Measurements from ENCODE around the gene WDFY3. TPM values are rescaled to one million over a fixed set of nuclear protein-coding genes. Genes with fewer than 3 reads are reported as not detected.

WDFY3 gene
- polyA plus RNA-seq, 1 of the 3 experiments (the other 2 are of a cell fraction) = 13.8 TPM

GRCh38 chr4:84965553-84966381, 723 bp downstream of the WDFY3 start (continued):
- TF ChIP-seq, protein P1, sequence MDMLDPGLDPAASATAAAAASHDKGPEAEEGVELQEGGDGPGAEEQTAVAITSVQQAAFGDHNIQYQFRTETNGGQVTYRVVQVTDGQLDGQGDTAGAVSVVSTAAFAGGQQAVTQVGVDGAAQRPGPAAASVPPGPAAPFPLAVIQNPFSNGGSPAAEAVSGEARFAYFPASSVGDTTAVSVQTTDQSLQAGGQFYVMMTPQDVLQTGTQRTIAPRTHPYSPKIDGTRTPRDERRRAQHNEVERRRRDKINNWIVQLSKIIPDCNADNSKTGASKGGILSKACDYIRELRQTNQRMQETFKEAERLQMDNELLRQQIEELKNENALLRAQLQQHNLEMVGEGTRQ (IDR thresholded peaks at IDR 0.05; ENCODE audit: borderline replicate concordance, low read depth, low read length) = no peak
- no peak for TF ChIP-seq MAX (IDR thresholded peaks at IDR 0.05; ENCODE audit: low read depth)

- no peaks in the 10 kb centered on the region for H3K9me3 ChIP-seq
- peak overlapping the region; percentile 42; the same call in 1 of the 2 replicates for H2AFZ ChIP-seq (ENCODE audit: low read depth)
- no peaks in the 10 kb centered on the region for H3K27me3 ChIP-seq (ENCODE audit: insufficient read depth)
- peaks cover 59% of the 10 kb centered on the region for H3K79me2 ChIP-seq (ENCODE audit: insufficient read depth)
- H3K9me2 ChIP-seq = no peaks in the 10 kb centered on the region
- peak overlapping the region; percentile 80 to 95 for H3K27ac ChIP-seq (ENCODE audit: low read depth in 2 of 2, low read length in 1 of 2)
- peak overlapping the region; percentile 91 for H3K4me2 ChIP-seq
- 58% methylated on average over 6 of the region's 6 CpGs for WGBS (ENCODE audit: low lambda C conversion rate)
- DNase-seq = no peak
- peak overlapping the region; percentile 78 to 90 for H3K4me3 ChIP-seq (ENCODE audit: low read depth in 2 of 2, low read length in 1 of 2)
- no peak for TF ChIP-seq RAD21 (IDR thresholded peaks at IDR 0.05; ENCODE audit: low read length)
- TF ChIP-seq SIN3A (IDR thresholded peaks at IDR 0.05; ENCODE audit: borderline replicate concordance, low read depth, low read length) = no peak
- TF ChIP-seq EP300 (IDR thresholded peaks at IDR 0.05; ENCODE audit: borderline replicate concordance in 1 of 2, low read depth in 1 of 2, low read length in 1 of 2) = no peak
- peaks cover 0 to 9% of the 10 kb centered on the region in 2 experiments for H3K36me3 ChIP-seq (replicated peaks in 1 of 2; ENCODE audit: control insufficient read depth in 1 of 2, insufficient read depth in 2 of 2, low read length in 1 of 2)
- ChIA-PET CTCF (interaction anchor here (1.3 to 2.4 kb wide), 4 partner anchors 9 to 217 kb away, joined by 4 to 23 read pairs (median 6); no protein-coding TSS in a partner anchor), POLR2A (interaction anchor here (1.9 kb wide), 1 partner anchor 197 kb away, joined by 5 read pairs; no protein-coding TSS in a partner anchor)
- peaks cover 6 to 8% of the 10 kb centered on the region in 2 experiments; a peak in 3 of 4 replicates for H3K4me1 ChIP-seq (ENCODE audit: control insufficient read depth in 1 of 2, insufficient read depth in 2 of 2, low read depth in 1 of 2, low read length in 1 of 2)
- H4K20me1 ChIP-seq (ENCODE audit: insufficient read depth) = peaks cover 38% of the 10 kb centered on the region
- peaks cover 3% of the 10 kb centered on the region for H3F3A ChIP-seq (replicated peaks; ENCODE audit: insufficient read depth)
- peak overlapping the region; percentile 86 for H3K9ac ChIP-seq
These were observed 1.4 kb downstream of the WDFY3 start for GRCh38 chr4:84964995-84965552.

GRCh38 chr4:84962102-84962501, 4.4 kb downstream of the WDFY3 start:
- DNase-seq = no peak
- Histone ChIP-seq H3K4me2 (no peak overlapping the region), H3K9ac (no peak overlapping the region), H3K27ac (ENCODE audit: low read depth in 2 of 2, low read length in 1 of 2) (no peak overlapping the region), H3K27me3 (ENCODE audit: insufficient read depth) (no peaks in the 10 kb centered on the region), H4K20me1 (ENCODE audit: insufficient read depth) (peaks cover 66% of the 10 kb centered on the region), H3K4me3 (ENCODE audit: low read depth in 2 of 2, low read length in 1 of 2) (no peak overlapping the region), H3K36me3 (replicated peaks in 1 of 2; ENCODE audit: control insufficient read depth in 1 of 2, insufficient read depth in 2 of 2, low read length in 1 of 2) (peaks cover 0 to 9% of the 10 kb centered on the region in 2 experiments), H2AFZ (ENCODE audit: low read depth) (no peak overlapping the region), H3K4me1 (ENCODE audit: control insufficient read depth in 1 of 2, insufficient read depth in 2 of 2, low read depth in 1 of 2, low read length in 1 of 2) (peaks cover 4 to 14% of the 10 kb centered on the region in 2 experiments; a peak in 3 of 4 replicates), H3K9me2 (no peaks in the 10 kb centered on the region), H3F3A (replicated peaks; ENCODE audit: insufficient read depth) (peaks cover 11% of the 10 kb centered on the region), H3K79me2 (ENCODE audit: insufficient read depth) (peaks cover 89% of the 10 kb centered on the region), H3K9me3 (no peaks in the 10 kb centered on the region)
- CTCF ChIA-PET = interaction anchor here (0.7 kb wide), 1 partner anchor 45 kb away, joined by 3 read pairs; no protein-coding TSS in a partner anchor
- TF ChIP-seq NFIC (IDR thresholded peaks at IDR 0.05; ENCODE audit: borderline replicate concordance) = no peak
- no peak for TF ChIP-seq MXI1 (IDR thresholded peaks at IDR 0.05; ENCODE audit: low read depth, low read length)
- TF ChIP-seq GABPA (IDR thresholded peaks at IDR 0.05; ENCODE audit: low read depth) = no peak
- TF ChIP-seq, protein P2, sequence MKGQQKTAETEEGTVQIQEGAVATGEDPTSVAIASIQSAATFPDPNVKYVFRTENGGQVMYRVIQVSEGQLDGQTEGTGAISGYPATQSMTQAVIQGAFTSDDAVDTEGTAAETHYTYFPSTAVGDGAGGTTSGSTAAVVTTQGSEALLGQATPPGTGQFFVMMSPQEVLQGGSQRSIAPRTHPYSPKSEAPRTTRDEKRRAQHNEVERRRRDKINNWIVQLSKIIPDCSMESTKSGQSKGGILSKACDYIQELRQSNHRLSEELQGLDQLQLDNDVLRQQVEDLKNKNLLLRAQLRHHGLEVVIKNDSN (IDR thresholded peaks at IDR 0.05; ENCODE audit: borderline replicate concordance, low read depth) = no peak
- no peak for TF ChIP-seq TAF1 (IDR thresholded peaks at IDR 0.05; ENCODE audit: borderline replicate concordance, low read depth, low read length)
- no peak for TF ChIP-seq RAD21 (IDR thresholded peaks at IDR 0.05; ENCODE audit: low read length)
- TF ChIP-seq GATA2 (CRISPR knock-in tag; IDR thresholded peaks at IDR 0.05) = no peak
- no peak for TF ChIP-seq EP300 (IDR thresholded peaks at IDR 0.05; ENCODE audit: borderline replicate concordance in 1 of 2, low read depth in 1 of 2, low read length in 1 of 2)
- TF ChIP-seq SIN3A (IDR thresholded peaks at IDR 0.05; ENCODE audit: borderline replicate concordance, low read depth, low read length) = no peak
- TF ChIP-seq, protein P3, sequence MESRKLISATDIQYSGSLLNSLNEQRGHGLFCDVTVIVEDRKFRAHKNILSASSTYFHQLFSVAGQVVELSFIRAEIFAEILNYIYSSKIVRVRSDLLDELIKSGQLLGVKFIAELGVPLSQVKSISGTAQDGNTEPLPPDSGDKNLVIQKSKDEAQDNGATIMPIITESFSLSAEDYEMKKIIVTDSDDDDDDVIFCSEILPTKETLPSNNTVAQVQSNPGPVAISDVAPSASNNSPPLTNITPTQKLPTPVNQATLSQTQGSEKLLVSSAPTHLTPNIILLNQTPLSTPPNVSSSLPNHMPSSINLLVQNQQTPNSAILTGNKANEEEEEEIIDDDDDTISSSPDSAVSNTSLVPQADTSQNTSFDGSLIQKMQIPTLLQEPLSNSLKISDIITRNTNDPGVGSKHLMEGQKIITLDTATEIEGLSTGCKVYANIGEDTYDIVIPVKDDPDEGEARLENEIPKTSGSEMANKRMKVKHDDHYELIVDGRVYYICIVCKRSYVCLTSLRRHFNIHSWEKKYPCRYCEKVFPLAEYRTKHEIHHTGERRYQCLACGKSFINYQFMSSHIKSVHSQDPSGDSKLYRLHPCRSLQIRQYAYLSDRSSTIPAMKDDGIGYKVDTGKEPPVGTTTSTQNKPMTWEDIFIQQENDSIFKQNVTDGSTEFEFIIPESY (IDR thresholded peaks at IDR 0.05; ENCODE audit: borderline replicate concordance, low read depth) = no peak
- no peak for TF ChIP-seq JUND (IDR thresholded peaks at IDR 0.05)
- TF ChIP-seq TEAD4 (IDR thresholded peaks at IDR 0.05; ENCODE audit: borderline replicate concordance, insufficient read depth) = no peak
- no peak for TF ChIP-seq RXRA (IDR thresholded peaks at IDR 0.05; ENCODE audit: borderline replicate concordance, low read depth)
- TF ChIP-seq FOXJ3 (CRISPR knock-in tag; IDR thresholded peaks at IDR 0.05) = no peak
- no peak for TF ChIP-seq SMC3 (IDR thresholded peaks at IDR 0.05; ENCODE audit: low read depth, low read length)
- 77% methylated on average over 5 of the region's 5 CpGs for WGBS (ENCODE audit: low lambda C conversion rate)
- POLR2A ChIA-PET = no interaction called here

Data from SK-N-SH (cell line).